Tibial nerve (tissue), 4 donors: ENCODE measurements around the gene TTC7B.

Experiments used
- EP300 ChIP-seq, 2 donors: sonication (generic); formaldehyde crosslinking; IDR thresholded peaks; one replicate each; pipeline ENCODE4 v1.6.1; 2017; ENCODE audit warnings: antibody characterized with exemption in 2 of 2, mild to moderate bottlenecking in 1 of 2
- POLR2A ChIP-seq, 2 donors: fragments of 450-650 bp; IDR thresholded peaks; one replicate each; pipeline ENCODE4 v1.6.1; 2017; ENCODE audit warnings: antibody characterized with exemption in 2 of 2, mild to moderate bottlenecking in 2 of 2, moderate library complexity in 2 of 2
- TF ChIP-seq, protein P1 (sequence below), 5 experiments: fragments of 200-600 bp in 3 of 5; fragments of 450-650 bp in 2 of 5; sonication (generic) in 3 of 5; IDR thresholded peaks; one replicate each; pipeline ENCODE4 v1.5.1; 2016 to 2019; ENCODE audit warnings: antibody characterized with exemption in 5 of 5, mild to moderate bottlenecking in 3 of 5, moderate library complexity in 2 of 5

DNA sequence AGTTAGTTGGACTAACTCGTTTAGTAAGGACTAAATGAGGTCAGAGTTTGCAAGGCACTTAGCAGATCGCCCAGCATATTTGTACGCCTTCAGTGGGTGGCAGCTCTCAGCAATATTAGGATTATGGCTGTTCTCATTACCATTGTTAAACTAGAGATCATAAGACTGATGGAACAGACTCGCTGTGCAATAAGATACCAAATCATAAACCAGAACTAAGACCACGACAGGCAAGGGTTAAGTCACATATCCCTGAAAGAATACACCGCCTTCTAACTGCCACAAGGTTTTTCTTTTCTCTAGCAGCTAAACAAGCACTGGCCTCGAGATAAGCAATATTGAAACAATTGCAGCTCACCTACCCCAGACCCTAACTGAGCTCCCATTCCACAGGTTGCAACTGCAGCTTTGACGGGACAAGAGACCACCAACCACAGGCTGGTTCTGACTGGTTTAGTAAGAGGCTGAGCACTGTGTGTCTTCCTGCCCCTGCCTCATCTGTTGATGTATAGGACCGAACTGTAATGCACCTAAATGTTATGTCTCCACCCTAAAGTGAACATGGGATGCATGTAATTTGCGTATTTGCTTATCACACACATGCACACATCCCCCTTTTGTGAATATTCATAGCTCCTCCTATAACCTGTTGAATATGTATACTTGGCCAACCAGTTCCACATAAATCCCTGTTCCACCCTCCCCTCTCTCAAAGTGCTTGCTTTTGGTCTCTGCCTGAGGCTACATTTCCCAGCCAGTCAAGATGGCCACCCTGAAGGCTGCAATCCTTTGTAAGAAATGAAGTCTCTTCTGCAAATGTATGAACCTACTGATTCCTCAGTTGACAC is 266.2 kb downstream of the TTC7B start:
- TF ChIP-seq, protein P1, sequence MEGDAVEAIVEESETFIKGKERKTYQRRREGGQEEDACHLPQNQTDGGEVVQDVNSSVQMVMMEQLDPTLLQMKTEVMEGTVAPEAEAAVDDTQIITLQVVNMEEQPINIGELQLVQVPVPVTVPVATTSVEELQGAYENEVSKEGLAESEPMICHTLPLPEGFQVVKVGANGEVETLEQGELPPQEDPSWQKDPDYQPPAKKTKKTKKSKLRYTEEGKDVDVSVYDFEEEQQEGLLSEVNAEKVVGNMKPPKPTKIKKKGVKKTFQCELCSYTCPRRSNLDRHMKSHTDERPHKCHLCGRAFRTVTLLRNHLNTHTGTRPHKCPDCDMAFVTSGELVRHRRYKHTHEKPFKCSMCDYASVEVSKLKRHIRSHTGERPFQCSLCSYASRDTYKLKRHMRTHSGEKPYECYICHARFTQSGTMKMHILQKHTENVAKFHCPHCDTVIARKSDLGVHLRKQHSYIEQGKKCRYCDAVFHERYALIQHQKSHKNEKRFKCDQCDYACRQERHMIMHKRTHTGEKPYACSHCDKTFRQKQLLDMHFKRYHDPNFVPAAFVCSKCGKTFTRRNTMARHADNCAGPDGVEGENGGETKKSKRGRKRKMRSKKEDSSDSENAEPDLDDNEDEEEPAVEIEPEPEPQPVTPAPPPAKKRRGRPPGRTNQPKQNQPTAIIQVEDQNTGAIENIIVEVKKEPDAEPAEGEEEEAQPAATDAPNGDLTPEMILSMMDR (IDR thresholded peaks at IDR 0.05) = no peak
- TF ChIP-seq POLR2A (IDR thresholded peaks at IDR 0.05) (no peak), EP300 (IDR thresholded peaks at IDR 0.05) (no peak)
